Activated naive CD8-positive, alpha-beta T cell treated with anti-CD3 and anti-CD28 coated beads, Interleukin-2, amount 50 U/mL, for 24 hours (primary cell): Measurements from ENCODE around the gene RNASE4.
"Not testable (repeated sequence)": the region's sequence is repeated elsewhere in the genome, so short reads cannot be mapped to it uniquely, and the experiment has no call there.

Source experiments
- ATAC-seq: fragments of 150-1000 bp; cut with Tn5 transposase; one replicate; pipeline ENCODE4 v1.10.0; 2021
- DNase-seq: peaks from one replicate; pipeline ENCODE4 v3.0.0; 2021
- H3K27ac Mint-ChIP-seq: one replicate; pipeline ENCODE4 v1.8.0; 2021; ENCODE audit warnings: mild to moderate bottlenecking, mixed read lengths
- H3K27me3 Mint-ChIP-seq: one replicate; pipeline ENCODE4 v1.8.0; 2021; ENCODE audit warnings: mixed read lengths
- H3K36me3 Mint-ChIP-seq: one replicate; pipeline ENCODE4 v1.8.0; 2021; ENCODE audit warnings: low read depth, mixed read lengths
- H3K4me1 Mint-ChIP-seq: one replicate; pipeline ENCODE4 v1.8.0; 2021; ENCODE audit warnings: mixed read lengths
- H3K4me3 Mint-ChIP-seq: one replicate; pipeline ENCODE4 v1.8.0; 2021; ENCODE audit warnings: mild to moderate bottlenecking, moderate library complexity, mixed read lengths
- H3K9me3 Mint-ChIP-seq: one replicate; pipeline ENCODE4 v1.8.0; 2021; ENCODE audit warnings: mixed read lengths

RNASE4 gene

DNA sequence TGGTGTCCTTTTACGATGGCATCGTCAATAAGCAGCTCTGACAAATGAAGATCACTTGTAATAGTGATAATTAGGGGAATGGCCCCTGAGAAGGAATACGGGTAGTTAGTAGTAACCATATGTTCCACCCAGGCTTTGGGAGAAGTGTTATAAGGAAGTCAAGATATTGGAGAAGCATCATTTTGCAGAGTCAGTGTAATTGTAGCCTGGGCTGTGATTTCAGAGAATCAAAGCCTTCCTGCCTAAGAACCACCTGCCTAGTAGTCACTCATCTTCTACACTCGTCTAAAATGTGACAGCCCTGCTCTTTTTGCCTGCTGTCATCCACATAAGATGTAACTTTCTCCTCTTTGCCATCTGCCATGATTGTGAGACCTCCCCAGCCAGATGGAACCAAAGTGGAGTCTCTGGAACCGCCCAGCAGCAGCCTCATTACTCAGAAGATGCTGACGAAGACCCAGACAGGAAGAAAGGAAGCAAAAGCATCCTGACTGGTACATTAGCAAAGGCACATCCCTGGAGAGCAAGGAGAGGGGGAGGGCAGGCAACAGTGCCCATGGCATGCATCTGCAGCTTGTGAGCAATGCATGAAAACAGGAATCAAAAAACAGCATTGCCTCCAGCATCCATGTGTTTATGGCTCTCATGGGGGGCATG, 48.7 kb downstream of the RNASE4 start:
- H3K27me3 Mint-ChIP-seq: peaks cover 1% of the 10 kb centered on the region
- H3K36me3 Mint-ChIP-seq: no peaks in the 10 kb centered on the region
- ATAC-seq (no peak), DNase-seq (no peak)
- H3K4me1 Mint-ChIP-seq: no peaks in the 10 kb centered on the region
- H3K9me3 Mint-ChIP-seq: no peaks in the 10 kb centered on the region
- no peak overlapping the region for H3K27ac Mint-ChIP-seq
- H3K4me3 Mint-ChIP-seq: no peak overlapping the region

- no peak for ATAC-seq
These were observed 49.5 kb downstream of the RNASE4 start for GRCh38 chr14:20733684-20734429.

DNA sequence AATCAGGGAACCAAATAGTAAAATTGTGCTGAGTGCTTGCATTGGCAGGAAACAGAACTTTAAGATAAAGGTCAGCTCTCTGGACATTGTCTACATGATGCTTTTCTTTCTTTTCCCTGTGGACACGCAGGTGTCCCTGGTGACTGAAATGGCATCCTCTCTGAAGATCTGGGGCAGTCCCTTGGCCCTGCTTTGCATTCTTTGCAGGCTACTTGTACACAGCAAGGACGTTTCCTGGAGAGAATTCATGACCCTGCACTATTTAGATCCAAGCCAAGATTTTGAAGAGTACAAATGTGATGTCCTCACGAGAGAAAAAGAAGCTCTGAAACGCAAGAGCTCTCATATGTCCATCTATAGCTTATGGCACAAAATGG, 50.1 kb downstream of the RNASE4 start:
- DNase-seq: no peak
- H3K36me3 Mint-ChIP-seq: no peaks in the 10 kb centered on the region
- H3K27me3 Mint-ChIP-seq: no peaks in the 10 kb centered on the region

More at GRCh38 chr14:20733684-20734429, 49.5 kb downstream of the RNASE4 start:
- H3K27ac Mint-ChIP-seq: no peak overlapping the region
- H3K27me3 Mint-ChIP-seq: peaks cover 1% of the 10 kb centered on the region
- no peaks in the 10 kb centered on the region for H3K36me3 Mint-ChIP-seq
- H3K4me3 Mint-ChIP-seq: no peak overlapping the region
- no peak for DNase-seq
- no peaks in the 10 kb centered on the region for H3K4me1 Mint-ChIP-seq
- H3K9me3 Mint-ChIP-seq: no peaks in the 10 kb centered on the region

GRCh38 chr14:20738292-20738691, 53.9 kb downstream of the RNASE4 start:
- not testable (repeated sequence) for H3K9me3 Mint-ChIP-seq, H3K27ac Mint-ChIP-seq, ATAC-seq, DNase-seq, H3K36me3 Mint-ChIP-seq, H3K4me3 Mint-ChIP-seq, H3K4me1 Mint-ChIP-seq, H3K27me3 Mint-ChIP-seq

More for the DNA sequence above, 50.1 kb downstream of the RNASE4 start:
- Mint-ChIP-seq H3K4me1 (no peaks in the 10 kb centered on the region), H3K4me3 (no peak overlapping the region), H3K27ac (no peak overlapping the region), H3K9me3 (no peaks in the 10 kb centered on the region)
- ATAC-seq: no peak

GRCh38 chr14:20742132-20742531, 57.8 kb downstream of the RNASE4 start:
- Mint-ChIP-seq H3K9me3 (no peaks in the 10 kb centered on the region), H3K4me1 (no peaks in the 10 kb centered on the region), H3K27ac (no peak overlapping the region), H3K36me3 (no peaks in the 10 kb centered on the region), H3K4me3 (no peak overlapping the region), H3K27me3 (no peaks in the 10 kb centered on the region)
- no peak for DNase-seq
- no peak for ATAC-seq

GRCh38 chr14:20743556-20743955, 59.2 kb downstream of the RNASE4 start:
- no peak overlapping the region for H3K4me3 Mint-ChIP-seq
- H3K27me3 Mint-ChIP-seq: no peaks in the 10 kb centered on the region
- no peaks in the 10 kb centered on the region for H3K9me3 Mint-ChIP-seq
- no peaks in the 10 kb centered on the region for H3K4me1 Mint-ChIP-seq
- no peak for ATAC-seq
- no peak for DNase-seq
- no peak overlapping the region for H3K27ac Mint-ChIP-seq
- no peaks in the 10 kb centered on the region for H3K36me3 Mint-ChIP-seq

GRCh38 chr14:20745571-20746358, 61.4 kb downstream of the RNASE4 start, which contains the start of gene EDDM3A:
Gene EDDM3A (plus strand): TSS chr14:20745887. CDS start chr14:20747581, 1,694 bp downstream.
- no peak for ATAC-seq
- Mint-ChIP-seq H3K27me3 (peaks cover 6% of the 10 kb centered on the region), H3K9me3 (no peaks in the 10 kb centered on the region), H3K27ac (no peak within 1 kb of the TSS), H3K4me3 (no peak within 1 kb of the TSS), H3K4me1 (no peaks in the 10 kb centered on the region), H3K36me3 (no peaks in the 10 kb centered on the region)
- no peak for DNase-seq

DNA sequence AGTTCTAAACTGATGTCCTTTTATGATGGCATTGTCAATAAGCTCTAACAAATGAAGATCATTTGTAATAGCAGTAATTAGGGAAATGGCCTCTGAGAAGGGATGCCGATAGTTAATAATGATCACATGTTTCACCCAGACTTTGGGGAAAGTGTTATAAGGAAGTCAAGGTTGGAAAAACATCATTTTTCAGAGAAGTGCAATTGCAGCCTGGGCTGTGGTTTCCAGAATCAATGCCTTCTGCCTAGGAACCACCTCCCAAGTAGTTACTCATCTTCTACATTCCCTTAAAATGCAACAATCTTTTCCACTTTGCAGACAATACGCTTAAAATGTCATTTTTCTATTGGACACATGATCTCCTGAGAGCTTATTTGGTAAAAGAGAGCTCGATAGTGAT, 62.2 kb downstream of the RNASE4 start:
- no peak overlapping the region for H3K4me3 Mint-ChIP-seq

GRCh38 chr14:20748439-20748838, 64.1 kb downstream of the RNASE4 start:
- Mint-ChIP-seq H3K27me3 (peaks cover 9% of the 10 kb centered on the region), H3K36me3 (no peaks in the 10 kb centered on the region), H3K9me3 (peaks cover 14% of the 10 kb centered on the region), H3K4me3 (no peak overlapping the region), H3K4me1 (no peaks in the 10 kb centered on the region), H3K27ac (no peak overlapping the region)
- DNase-seq: no peak
- no peak for ATAC-seq

More for the DNA sequence above, 62.2 kb downstream of the RNASE4 start:
- ATAC-seq: no peak
- no peak for DNase-seq
- H3K27ac Mint-ChIP-seq: no peak overlapping the region
- no peaks in the 10 kb centered on the region for H3K4me1 Mint-ChIP-seq
- H3K36me3 Mint-ChIP-seq: no peaks in the 10 kb centered on the region
- H3K27me3 Mint-ChIP-seq: peaks cover 6% of the 10 kb centered on the region
- H3K9me3 Mint-ChIP-seq: peaks cover under 1% of the 10 kb centered on the region

DNA sequence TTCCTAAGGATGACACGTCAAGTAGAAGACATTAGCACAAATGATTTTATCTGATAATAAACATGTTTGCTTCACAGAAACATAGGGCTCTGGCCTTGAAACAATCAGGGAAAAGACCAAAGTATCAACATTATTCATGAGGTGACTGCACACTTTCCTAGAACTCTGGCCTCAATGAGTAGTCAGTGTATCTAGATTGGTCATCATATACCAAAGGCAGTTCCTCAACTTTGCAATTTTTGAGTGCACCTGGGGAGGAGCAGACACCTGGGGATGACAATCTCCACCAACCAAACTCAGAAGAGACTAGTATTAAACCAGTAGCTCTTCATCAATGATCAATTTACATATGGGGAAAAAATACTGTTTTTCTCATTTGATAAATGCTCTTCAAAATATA, 65.8 kb downstream of the RNASE4 start:
- H3K4me3 Mint-ChIP-seq: no peak overlapping the region
- ATAC-seq: no peak
- peaks cover 14% of the 10 kb centered on the region for H3K9me3 Mint-ChIP-seq
- H3K27me3 Mint-ChIP-seq: peaks cover 9% of the 10 kb centered on the region
- no peaks in the 10 kb centered on the region for H3K36me3 Mint-ChIP-seq
- H3K27ac Mint-ChIP-seq: no peak overlapping the region
- no peaks in the 10 kb centered on the region for H3K4me1 Mint-ChIP-seq
- DNase-seq: no peak
